RPMI7951 (cell line): ENCODE results near the gene USH2A. TPM values are rescaled to one million over a fixed set of nuclear protein-coding genes. Genes with fewer than 3 reads are reported as not detected.

ENCODE experiments used
- DNase-seq: peaks from one replicate; pipeline ENCODE4 v3.0.0-alpha.2; 2012; ENCODE audit warnings: low read depth
- total RNA-seq: library from RNA; depleted of rRNA; stranded (reverse); fragments of >200 nt; shearing (Covaris generic); gene quantifications from 2 replicates; pipeline ENCODE4 v1.2.3, GENCODE V29; 2014; rRNA removed

Gene USH2A
- under 0.01 TPM in 2 replicates for total RNA-seq

GRCh38 chr1:216422821-216423520, at the start of gene USH2A:
USH2A (minus strand) TSS chr1:216423448; CDS start chr1:216422336, 1,112 bp downstream.
- no peak for DNase-seq

- no peak for DNase-seq
These were observed 43.0 kb upstream of the USH2A start for GRCh38 chr1:216466162-216466801.

- peak; percentile 62 for DNase-seq
These were observed 41.2 kb upstream of the USH2A start for GRCh38 chr1:216464489-216464888.

GRCh38 chr1:216462066-216462775, 39.0 kb upstream of the USH2A start:
- DNase-seq: peak; percentile 1

- DNase-seq: no peak
These were observed 38.2 kb upstream of the USH2A start for GRCh38 chr1:216461466-216461865.

GRCh38 chr1:216459651-216460207, 36.5 kb upstream of the USH2A start:
- DNase-seq: no peak

GRCh38 chr1:216458812-216459211, 35.6 kb upstream of the USH2A start:
- no peak for DNase-seq

GRCh38 chr1:216457356-216457755, 34.1 kb upstream of the USH2A start:
- DNase-seq: peak; percentile 6

- DNase-seq: peak; percentile 53
These were observed 33.4 kb upstream of the USH2A start for GRCh38 chr1:216456682-216457081.

- no peak for DNase-seq
These were observed 30.5 kb upstream of the USH2A start for GRCh38 chr1:216453777-216454176.

- no peak for DNase-seq
These were observed 27.0 kb upstream of the USH2A start for GRCh38 chr1:216450227-216450626.

GRCh38 chr1:216448011-216448510, 24.8 kb upstream of the USH2A start:
- no peak for DNase-seq

- DNase-seq: no peak
These were observed 14.4 kb upstream of the USH2A start for GRCh38 chr1:216437603-216438002.

- no peak for DNase-seq
These were observed 11.0 kb upstream of the USH2A start for GRCh38 chr1:216434232-216434631.

GRCh38 chr1:216433175-216433574, 9.9 kb upstream of the USH2A start:
- DNase-seq: no peak

GRCh38 chr1:216430744-216431143, 7.5 kb upstream of the USH2A start:
- no peak for DNase-seq

GRCh38 chr1:216425577-216425976, 2.3 kb upstream of the USH2A start:
- DNase-seq: peak; percentile 1

- no peak for DNase-seq
These were observed 2.5 kb downstream of the USH2A start for GRCh38 chr1:216420746-216421145.

GRCh38 chr1:216420263-216420662, 3.0 kb downstream of the USH2A start:
- DNase-seq: no peak

GRCh38 chr1:216416488-216416887, 6.8 kb downstream of the USH2A start:
- DNase-seq: no peak

- DNase-seq: no peak
These were observed 13.2 kb downstream of the USH2A start for GRCh38 chr1:216410026-216410425.

GRCh38 chr1:216390956-216391355, 32.3 kb downstream of the USH2A start:
- DNase-seq: no peak
